Kidney (tissue), 14 donors: Measurements from ENCODE around the gene ZSWIM6. TPM values are rescaled to one million over a fixed set of nuclear protein-coding genes. Genes with fewer than 3 reads are reported as not detected.

Source experiments
- DNase-seq, 5 donors: peaks; one replicate each; pipeline ENCODE4 v3.0.0-alpha.2; 2013 to 2020
- FAIRE-seq: peaks from 2 replicates; lab custom pipeline; 2012; peaks lifted over from hg19 to GRCh38; lab: Jason Lieb, UNC
- H3K27ac ChIP-seq, 2 donors: one replicate each; pipeline ENCODE4 v1.7.0; 2013; ENCODE audit warnings: low read depth in 2 of 2, low read length in 2 of 2, inconsistent platforms in 1 of 2
- H3K27me3 ChIP-seq: one replicate; pipeline ENCODE4 v1.7.1; 2013; ENCODE audit warnings: low read length, inconsistent platforms; ENCODE audit not compliant: control insufficient read depth, insufficient read depth
- H3K36me3 ChIP-seq, 3 donors: one replicate each; pipeline versions ENCODE4 v1.7.0 to v1.7.1; 2013; ENCODE audit warnings: low read length in 3 of 3, control low read depth in 1 of 3, inconsistent platforms in 1 of 3; ENCODE audit not compliant: insufficient read depth in 3 of 3, control insufficient read depth in 2 of 3
- H3K4me1 ChIP-seq, 3 donors: one replicate each; pipeline versions ENCODE4 v1.7.0 to v1.7.1; 2013; ENCODE audit warnings: low read length in 3 of 3, inconsistent platforms in 1 of 3, low read depth in 1 of 3; ENCODE audit not compliant: control insufficient read depth in 2 of 3, insufficient read depth in 2 of 3
- H3K4me3 ChIP-seq, 3 donors: one replicate each; pipeline versions ENCODE4 v1.7.0 to v1.8.1; 2013; ENCODE audit warnings: low read length in 3 of 3, control low read depth in 1 of 3, inconsistent platforms in 1 of 3
- H3K9ac ChIP-seq, 3 donors: one replicate each; pipeline versions ENCODE4 v1.7.0 to v1.7.1; 2013; ENCODE audit warnings: low read length in 3 of 3, control low read depth in 1 of 3, inconsistent platforms in 1 of 3
- H3K9me3 ChIP-seq, 3 donors: one replicate each; pipeline versions ENCODE4 v1.7.0 to v1.7.1; 2013; ENCODE audit warnings: low read length in 3 of 3, control low read depth in 1 of 3, inconsistent platforms in 1 of 3; ENCODE audit not compliant: control insufficient read depth in 2 of 3, insufficient read depth in 1 of 3
- CTCF ChIP-seq: IDR thresholded peaks from 3 replicates; pipeline ENCODE4 v1.5.1; 2012; ENCODE audit warnings: mild to moderate bottlenecking, moderate library complexity, borderline replicate concordance; ENCODE audit not compliant: insufficient read depth; ENCODE audit errors: extremely low read depth
- intact Hi-C: fragments of 100-400 bp; cut with DNase I; formaldehyde crosslinking; loops from one replicate; pipeline ENCODE4 v1.11.1; 2022
- polyA plus RNA-seq: library from polyadenylated mRNA; stranded (reverse); fragments of 350-450 nt; fragmentation: Illumina TruSeq; extraction: RNeasy Lipid Tissue Mini Kit (QIAGEN cat#74804); gene quantifications from one replicate; pipeline ENCODE4 v1.2.3, GENCODE V29; 2014; ENCODE audit warnings: low read depth, low replicate concordance; ENCODE audit not compliant: insufficient read depth
- total RNA-seq: library from RNA; stranded (reverse); fragmentation: NEBNext Ultra II Directional; extraction: Animal tissue kit (Norgen Biotek cat#: 25700); gene quantifications from one replicate; pipeline ENCODE4 v1.2.1, GENCODE V29; 2021
- donor health status: control.
- donor health status: control.
- donor health status: control.
- donor health status: control.
- donor health status: control.
- donor health status: DM: yes; HTN: yes; CAD: no.
- donor health status: Normal renal cell carcinoma (clear cell type).

Gene ZSWIM6
- total and polyA plus RNA-seq, 2 donors from 2014 or later: 2.9 to 20.3 TPM

- Histone ChIP-seq H3K9ac (no peak overlapping the region), H3K9me3 (no peaks in the 10 kb centered on the region), H3K4me3 (no peak overlapping the region), H3K4me1 (no peaks in the 10 kb centered on the region), H3K27ac (no peak overlapping the region), H3K36me3 (no peaks in the 10 kb centered on the region), H3K27me3 (no peaks in the 10 kb centered on the region)
- FAIRE-seq (no peak), DNase-seq (no peak)
- intact Hi-C loops: no loop called here
- TF ChIP-seq CTCF: no peak
These were observed 31.5 kb downstream of the ZSWIM6 start for GRCh38 chr5:61363401-61364114.

- Histone ChIP-seq H3K27me3 (no peaks in the 10 kb centered on the region), H3K27ac (no peak overlapping the region), H3K9me3 (no peaks in the 10 kb centered on the region), H3K9ac (no peak overlapping the region), H3K4me1 (no peaks in the 10 kb centered on the region), H3K4me3 (no peak overlapping the region), H3K36me3 (no peaks in the 10 kb centered on the region)
- FAIRE-seq: no peak
- no peak for DNase-seq
- intact Hi-C loops: no loop called here
- TF ChIP-seq CTCF: no peak
These were observed 34.6 kb downstream of the ZSWIM6 start for GRCh38 chr5:61366497-61367240.

DNA sequence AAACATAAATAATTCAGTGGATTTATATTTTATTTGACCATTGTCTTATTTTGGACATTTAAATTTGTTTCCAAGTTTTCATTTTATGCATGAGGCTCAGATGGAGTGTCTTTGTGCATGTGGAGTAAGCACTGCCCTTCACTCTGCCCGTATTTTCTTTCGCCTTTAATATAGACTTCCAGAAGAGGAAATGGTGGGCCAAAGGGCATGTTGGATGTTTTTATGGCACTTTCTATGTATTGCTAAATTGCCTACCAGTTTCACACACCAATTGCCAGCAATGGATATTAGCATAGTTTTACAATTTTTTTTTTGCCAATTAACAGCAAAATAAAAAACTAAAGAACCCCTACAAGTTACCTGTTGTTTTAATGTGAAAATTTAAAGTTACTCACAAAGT is 38.4 kb downstream of the ZSWIM6 start:
- intact Hi-C loops: no loop called here
- FAIRE-seq: no peak
- DNase-seq: no peak
- H3K4me1 ChIP-seq: no peaks in the 10 kb centered on the region
- H3K9ac ChIP-seq: no peak overlapping the region
- TF ChIP-seq CTCF: no peak
- no peaks in the 10 kb centered on the region for H3K27me3 ChIP-seq
- H3K9me3 ChIP-seq: no peaks in the 10 kb centered on the region
- H3K36me3 ChIP-seq: no peaks in the 10 kb centered on the region
- no peak overlapping the region for H3K27ac ChIP-seq
- H3K4me3 ChIP-seq: no peak overlapping the region
